ENCODE measurements around the gene APLNR. TPM values are rescaled to one million over a fixed set of nuclear protein-coding genes. Genes with fewer than 3 reads are reported as not detected.

APLNR gene
- total and polyA plus RNA-seq, 10 of the 15 experiments (the other 5 are each of a cell fraction or from before 2014, with no cell fraction given), result 0.11 TPM; not detected in 9

DNA sequence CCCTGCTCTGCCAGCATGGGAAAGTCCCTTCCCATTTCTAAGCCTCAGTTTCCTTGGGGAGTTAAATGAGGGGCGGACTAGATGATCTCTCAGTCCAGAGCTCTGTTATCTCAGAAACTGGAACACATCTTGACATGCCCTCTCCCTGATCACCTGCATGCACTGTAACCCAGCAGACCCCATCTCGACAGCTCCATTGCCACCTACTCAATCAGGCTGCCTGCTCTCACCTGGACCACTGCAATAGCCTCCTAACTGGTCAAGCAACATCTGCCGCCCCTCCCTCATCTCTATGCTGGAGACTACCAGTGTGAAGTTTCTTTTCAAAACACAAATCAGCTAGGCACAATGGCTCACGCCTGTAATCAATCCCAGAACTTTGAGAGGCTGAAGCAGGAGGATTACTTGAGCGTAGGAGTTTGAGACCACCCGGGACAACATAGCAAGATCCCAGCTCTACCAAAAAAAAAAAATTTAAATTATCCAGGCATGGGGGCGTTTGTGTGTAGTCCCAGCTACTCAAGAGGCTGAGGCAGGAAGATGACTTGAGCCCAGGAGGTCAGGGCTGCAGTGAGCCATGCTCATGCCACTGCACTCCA, 33.1 kb downstream of the APLNR start:
- intact Hi-C loops (cut with micrococcal nuclease; ENCODE audit: unreplicated experiment), result no loop called here
- no peak for DNase-seq (ENCODE audit: low read depth, low spot score)
- FAIRE-seq, result no peak
- Histone ChIP-seq H3K9ac (ENCODE audit: control insufficient read depth, insufficient read depth, low read length) (no peak overlapping the region), H3K9me3 (replicated peaks; ENCODE audit: control insufficient read depth, insufficient read depth, low read length) (no peaks in the 10 kb centered on the region), H3K4me1 (ENCODE audit: control insufficient read depth, insufficient read depth, low read length) (no peaks in the 10 kb centered on the region), H2AFZ (ENCODE audit: control insufficient read depth, low read depth, low read length) (no peak overlapping the region), H3K4me3 (no peak overlapping the region), H3K27ac (ENCODE audit: control insufficient read depth, insufficient read depth) (no peak overlapping the region), H3K36me3 (ENCODE audit: control insufficient read depth in 2 of 2, insufficient read depth in 2 of 2, low read length in 1 of 2) (no peaks in the 10 kb centered on the region), H3K4me2 (ENCODE audit: control insufficient read depth, insufficient read depth) (no peak overlapping the region), H3K27me3 (replicated peaks in 1 of 2; ENCODE audit: control insufficient read depth in 2 of 2, insufficient read depth in 2 of 2, low read length in 1 of 2) (no peaks in the 10 kb centered on the region; a peak in 1 of 4 replicates), H3K79me2 (ENCODE audit: control insufficient read depth, insufficient read depth, low read length) (no peaks in the 10 kb centered on the region), H4K20me1 (ENCODE audit: control insufficient read depth, insufficient read depth) (no peaks in the 10 kb centered on the region)
- ChIA-PET RAD21 (ENCODE audit: unreplicated experiment) (no interaction called here), SMC1A (ENCODE audit: uncharacterized antibody, unreplicated experiment) (no interaction called here), CTCF (no interaction called here), POLR2A (interaction anchor here (0.6 kb wide), 1 partner anchor 83 kb away, joined by 3 read pairs; no protein-coding TSS in a partner anchor)
- in situ Hi-C loops (cut with MboI), result no loop called here
- no peak for ATAC-seq
- TF ChIP-seq, protein P1, sequence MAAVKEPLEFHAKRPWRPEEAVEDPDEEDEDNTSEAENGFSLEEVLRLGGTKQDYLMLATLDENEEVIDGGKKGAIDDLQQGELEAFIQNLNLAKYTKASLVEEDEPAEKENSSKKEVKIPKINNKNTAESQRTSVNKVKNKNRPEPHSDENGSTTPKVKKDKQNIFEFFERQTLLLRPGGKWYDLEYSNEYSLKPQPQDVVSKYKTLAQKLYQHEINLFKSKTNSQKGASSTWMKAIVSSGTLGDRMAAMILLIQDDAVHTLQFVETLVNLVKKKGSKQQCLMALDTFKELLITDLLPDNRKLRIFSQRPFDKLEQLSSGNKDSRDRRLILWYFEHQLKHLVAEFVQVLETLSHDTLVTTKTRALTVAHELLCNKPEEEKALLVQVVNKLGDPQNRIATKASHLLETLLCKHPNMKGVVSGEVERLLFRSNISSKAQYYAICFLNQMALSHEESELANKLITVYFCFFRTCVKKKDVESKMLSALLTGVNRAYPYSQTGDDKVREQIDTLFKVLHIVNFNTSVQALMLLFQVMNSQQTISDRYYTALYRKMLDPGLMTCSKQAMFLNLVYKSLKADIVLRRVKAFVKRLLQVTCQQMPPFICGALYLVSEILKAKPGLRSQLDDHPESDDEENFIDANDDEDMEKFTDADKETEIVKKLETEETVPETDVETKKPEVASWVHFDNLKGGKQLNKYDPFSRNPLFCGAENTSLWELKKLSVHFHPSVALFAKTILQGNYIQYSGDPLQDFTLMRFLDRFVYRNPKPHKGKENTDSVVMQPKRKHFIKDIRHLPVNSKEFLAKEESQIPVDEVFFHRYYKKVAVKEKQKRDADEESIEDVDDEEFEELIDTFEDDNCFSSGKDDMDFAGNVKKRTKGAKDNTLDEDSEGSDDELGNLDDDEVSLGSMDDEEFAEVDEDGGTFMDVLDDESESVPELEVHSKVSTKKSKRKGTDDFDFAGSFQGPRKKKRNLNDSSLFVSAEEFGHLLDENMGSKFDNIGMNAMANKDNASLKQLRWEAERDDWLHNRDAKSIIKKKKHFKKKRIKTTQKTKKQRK (IDR thresholded peaks at IDR 0.05; ENCODE audit: low read depth, low read length), result no peak
- TF ChIP-seq SIX5 (IDR thresholded peaks at IDR 0.05; ENCODE audit: low read depth, low read length, severe bottlenecking) (no peak), ASH2L (IDR thresholded peaks at IDR 0.05; ENCODE audit: borderline replicate concordance, low read depth) (no peak), POU2F2 (IDR thresholded peaks at IDR 0.05; ENCODE audit: borderline replicate concordance, low read depth, low read length) (no peak), SMC3 (IDR thresholded peaks at IDR 0.05; ENCODE audit: borderline replicate concordance, low read length) (no peak), PBX3 (IDR thresholded peaks at IDR 0.05; ENCODE audit: insufficient replicate concordance, low read depth, low read length) (no peak), USF2 (IDR thresholded peaks at IDR 0.05; ENCODE audit: borderline replicate concordance, low read depth, low read length) (no peak), HDAC6 (IDR thresholded peaks at IDR 0.05; ENCODE audit: unreplicated experiment) (no peak), KAT2A (conservative IDR thresholded peaks at IDR 0.05; ENCODE audit: control insufficient read depth, low read depth, low read length) (no peak), NR2C1 (IDR thresholded peaks at IDR 0.05) (no peak), TARDBP (IDR thresholded peaks at IDR 0.05; ENCODE audit: borderline replicate concordance) (no peak), ZNF384 (IDR thresholded peaks at IDR 0.05; ENCODE audit: borderline replicate concordance, low read depth, low read length) (no peak)
- TF ChIP-seq, protein P2, sequence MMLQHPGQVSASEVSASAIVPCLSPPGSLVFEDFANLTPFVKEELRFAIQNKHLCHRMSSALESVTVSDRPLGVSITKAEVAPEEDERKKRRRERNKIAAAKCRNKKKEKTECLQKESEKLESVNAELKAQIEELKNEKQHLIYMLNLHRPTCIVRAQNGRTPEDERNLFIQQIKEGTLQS (IDR thresholded peaks at IDR 0.05; ENCODE audit: borderline replicate concordance, extremely low read depth, low read depth, low read length), result no peak
- TF ChIP-seq, protein P3, sequence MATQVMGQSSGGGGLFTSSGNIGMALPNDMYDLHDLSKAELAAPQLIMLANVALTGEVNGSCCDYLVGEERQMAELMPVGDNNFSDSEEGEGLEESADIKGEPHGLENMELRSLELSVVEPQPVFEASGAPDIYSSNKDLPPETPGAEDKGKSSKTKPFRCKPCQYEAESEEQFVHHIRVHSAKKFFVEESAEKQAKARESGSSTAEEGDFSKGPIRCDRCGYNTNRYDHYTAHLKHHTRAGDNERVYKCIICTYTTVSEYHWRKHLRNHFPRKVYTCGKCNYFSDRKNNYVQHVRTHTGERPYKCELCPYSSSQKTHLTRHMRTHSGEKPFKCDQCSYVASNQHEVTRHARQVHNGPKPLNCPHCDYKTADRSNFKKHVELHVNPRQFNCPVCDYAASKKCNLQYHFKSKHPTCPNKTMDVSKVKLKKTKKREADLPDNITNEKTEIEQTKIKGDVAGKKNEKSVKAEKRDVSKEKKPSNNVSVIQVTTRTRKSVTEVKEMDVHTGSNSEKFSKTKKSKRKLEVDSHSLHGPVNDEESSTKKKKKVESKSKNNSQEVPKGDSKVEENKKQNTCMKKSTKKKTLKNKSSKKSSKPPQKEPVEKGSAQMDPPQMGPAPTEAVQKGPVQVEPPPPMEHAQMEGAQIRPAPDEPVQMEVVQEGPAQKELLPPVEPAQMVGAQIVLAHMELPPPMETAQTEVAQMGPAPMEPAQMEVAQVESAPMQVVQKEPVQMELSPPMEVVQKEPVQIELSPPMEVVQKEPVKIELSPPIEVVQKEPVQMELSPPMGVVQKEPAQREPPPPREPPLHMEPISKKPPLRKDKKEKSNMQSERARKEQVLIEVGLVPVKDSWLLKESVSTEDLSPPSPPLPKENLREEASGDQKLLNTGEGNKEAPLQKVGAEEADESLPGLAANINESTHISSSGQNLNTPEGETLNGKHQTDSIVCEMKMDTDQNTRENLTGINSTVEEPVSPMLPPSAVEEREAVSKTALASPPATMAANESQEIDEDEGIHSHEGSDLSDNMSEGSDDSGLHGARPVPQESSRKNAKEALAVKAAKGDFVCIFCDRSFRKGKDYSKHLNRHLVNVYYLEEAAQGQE (IDR thresholded peaks at IDR 0.05; ENCODE audit: low read depth, low read length), result no peak
- 11% methylated on average over 7 of the region's 7 CpGs for WGBS (ENCODE audit: insufficient coverage, insufficient replicate concordance, low lambda C conversion rate, missing lambda C conversion rate)
- no TSS peak for BruUV-seq (replicated peaks)
